MCF 10A (cell line): Measurements from ENCODE around the gene TLE5. TPM values are rescaled to one million over a fixed set of nuclear protein-coding genes. Genes with fewer than 3 reads are reported as not detected.

Experiments used
- Bru-seq: library from RNA; stranded (reverse); fragments of 400-500 nt; gene quantifications from one replicate; lab custom pipeline; 2021; lab: Mats Ljungman, UMichigan
- BruChase-seq, 2 experiments: library from RNA; stranded (reverse); fragments of 400-500 nt; gene quantifications; one replicate each; lab custom pipeline; 2021; lab: Mats Ljungman, UMichigan
- BruUV-seq: library from RNA; stranded (reverse); fragments of 400-500 nt; replicated peaks from 2 replicates; lab custom pipeline; 2021; lab: Mats Ljungman, UMichigan
- CTCF ChIA-PET: fragments of 300-600 bp; sonication (Branson Sonifier 250); formaldehyde crosslinking; extraction: SDS; loops from one replicate; lab custom pipeline; 2021; ENCODE audit warnings: antibody characterized with exemption, inconsistent platforms; lab: Yijun Ruan, JAX
- POLR2A ChIA-PET: fragments of 300-600, 350-650 bp; sonication (Branson Sonifier 250); formaldehyde crosslinking; extraction: SDS; loops from one replicate; lab custom pipeline; 2020; ENCODE audit warnings: antibody characterized with exemption, inconsistent platforms; lab: Yijun Ruan, JAX
- DNase-seq: peaks from one replicate; pipeline ENCODE4 v3.0.0-alpha.2; 2018; ENCODE audit not compliant: unreplicated experiment
- H3K27ac Mint-ChIP-seq: one replicate; pipeline ENCODE4 v1.8.0; 2022; ENCODE audit warnings: mild to moderate bottlenecking, low read depth, mixed read lengths; ENCODE audit not compliant: unreplicated experiment
- H3K27me3 Mint-ChIP-seq: one replicate; pipeline ENCODE4 v1.8.0; 2022; ENCODE audit warnings: mixed read lengths; ENCODE audit not compliant: insufficient read depth, unreplicated experiment
- H3K36me3 Mint-ChIP-seq: one replicate; pipeline ENCODE4 v1.8.0; 2022; ENCODE audit warnings: mild to moderate bottlenecking, moderate library complexity, mixed read lengths; ENCODE audit not compliant: insufficient read depth, unreplicated experiment
- H3K4me1 Mint-ChIP-seq: one replicate; pipeline ENCODE4 v1.8.0; 2022; ENCODE audit warnings: mixed read lengths; ENCODE audit not compliant: insufficient read depth, unreplicated experiment
- H3K4me3 Mint-ChIP-seq: one replicate; pipeline ENCODE4 v1.8.0; 2022; ENCODE audit warnings: mild to moderate bottlenecking, moderate library complexity, mixed read lengths; ENCODE audit not compliant: unreplicated experiment
- H3K9me3 Mint-ChIP-seq: one replicate; pipeline ENCODE4 v1.8.0; 2022; ENCODE audit warnings: mixed read lengths; ENCODE audit not compliant: unreplicated experiment
- CTCF ChIP-seq: fragments of 200-600 bp; IDR thresholded peaks from one replicate; pipeline ENCODE4 v1.8.0; 2022; ENCODE audit warnings: antibody characterized with exemption, mild to moderate bottlenecking; ENCODE audit not compliant: unreplicated experiment
- intact Hi-C: fragments of 100-400 bp; cut with micrococcal nuclease; formaldehyde crosslinking; loops from 2 replicates; pipeline ENCODE4 v1.14.1; 2022
- long read RNA-seq: library from polyadenylated mRNA; stranded (forward); transcript quantifications from one replicate; pipeline ENCODE4 v2.0.0, GENCODE V29; 2022
- total RNA-seq: library from RNA; stranded (reverse); gene quantifications from 2 replicates; pipeline ENCODE4 v1.2.3, GENCODE V29; 2022

The TLE5 gene
- total RNA-seq (266 and 273 TPM in 2 replicates), Bru-seq, nascent RNA (percentile 70 among the genes with signal in this experiment), BruChase-seq, experiment 1, labeled RNA remaining after a 6-hour chase (percentile 79 among the genes with signal in this experiment), BruChase-seq, experiment 2, labeled RNA remaining after a 2-hour chase (percentile 69 among the genes with signal in this experiment)
- long read RNA-seq, transcript AES-201 (7 exons, 1,884 nt): minor isoform, 18 of 232 reads
- long read RNA-seq, transcript AES-207 (6 exons, 942 nt): minor isoform, 8 of 232 reads
- long read RNA-seq, transcript AES-202 (7 exons, 1,608 nt): major isoform, 169 of 232 reads
- long read RNA-seq, partial matches to known transcripts: 4 of 232 reads
- long read RNA-seq, other reads (novel, unspliced or antisense): 30 of 232 reads

GRCh38 chr19:3062165-3063105, at the start of gene TLE5:
Gene TLE5 (minus strand): TSS chr19:3062495. CDS start chr19:3062200, 295 bp downstream.
- Mint-ChIP-seq H3K36me3 (peaks cover 36% of the 10 kb centered on the region), H3K4me3 (peak within 1 kb of the TSS; percentile 71), H3K9me3 (no peaks in the 10 kb centered on the region), H3K27ac (peak within 1 kb of the TSS; percentile 78), H3K27me3 (no peaks in the 10 kb centered on the region), H3K4me1 (peaks cover 9% of the 10 kb centered on the region)
- intact Hi-C loops: no loop called here
- BruUV-seq: no TSS peak
- TF ChIP-seq CTCF: no peak
- peak; percentile 55 for DNase-seq
- POLR2A ChIA-PET: interaction anchor here (0.6 to 1.3 kb wide), 7 partner anchors 8 to 112 kb away, joined by 3 to 6 read pairs (median 4); no protein-coding TSS in a partner anchor
- CTCF ChIA-PET: interaction anchor here (3.2 kb wide), 1 partner anchor 14 kb away, joined by 16 read pairs; no protein-coding TSS in a partner anchor

- no TSS peak for BruUV-seq
- DNase-seq: no peak
- H3K27me3 Mint-ChIP-seq: no peaks in the 10 kb centered on the region
- TF ChIP-seq CTCF: no peak
- no peak overlapping the region for H3K4me3 Mint-ChIP-seq
- ChIA-PET CTCF (interaction anchor here (0.8 to 6.6 kb wide), 4 partner anchors 15 to 160 kb away, joined by 4 to 42 read pairs (median 8); no protein-coding TSS in a partner anchor), POLR2A (no interaction called here)
- H3K9me3 Mint-ChIP-seq: no peaks in the 10 kb centered on the region
- H3K27ac Mint-ChIP-seq: no peak overlapping the region
- H3K36me3 Mint-ChIP-seq: peaks cover 18% of the 10 kb centered on the region
- H3K4me1 Mint-ChIP-seq: peaks cover 6% of the 10 kb centered on the region
- intact Hi-C loops: no loop called here
Observed at GRCh38 chr19:3111586-3112247, 49.4 kb upstream of the TLE5 start.

DNA sequence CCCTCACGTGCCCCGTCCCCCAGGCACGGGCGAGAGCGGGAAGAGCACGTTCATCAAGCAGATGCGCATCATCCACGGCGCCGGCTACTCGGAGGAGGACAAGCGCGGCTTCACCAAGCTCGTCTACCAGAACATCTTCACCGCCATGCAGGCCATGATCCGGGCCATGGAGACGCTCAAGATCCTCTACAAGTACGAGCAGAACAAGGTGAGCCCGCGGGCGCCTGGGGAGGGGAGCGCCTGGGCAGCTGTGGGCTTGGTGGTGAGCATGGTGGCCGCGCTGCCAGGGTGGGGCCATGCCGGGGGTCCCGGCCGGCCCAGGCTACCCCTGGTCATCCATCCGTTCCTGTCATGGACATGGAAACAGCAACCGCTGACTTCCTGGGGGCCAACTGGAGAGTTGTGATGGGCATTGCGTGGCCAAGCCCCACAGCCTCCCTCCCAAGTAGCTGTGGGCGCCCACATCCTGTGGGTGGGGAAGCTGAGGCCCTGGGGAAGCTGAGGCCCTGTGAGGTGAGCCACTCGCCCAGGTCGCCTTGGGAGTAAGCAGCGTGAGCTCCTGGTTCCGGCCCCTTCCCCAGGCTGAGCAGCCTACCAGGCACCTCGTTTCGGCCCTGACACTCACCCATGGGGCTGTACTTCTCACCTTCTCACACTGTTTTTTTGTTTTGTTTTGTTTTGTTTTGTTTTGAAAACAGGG, 48.0 kb upstream of the TLE5 start:
- DNase-seq: no peak
- TF ChIP-seq CTCF: no peak
- intact Hi-C loops: no loop called here
- H3K9me3 Mint-ChIP-seq: no peaks in the 10 kb centered on the region
- H3K27ac Mint-ChIP-seq: no peak overlapping the region
- ChIA-PET CTCF (interaction anchor here (0.5 to 6.6 kb wide), 8 partner anchors 17 to 388 kb away, joined by 4 to 42 read pairs (median 5); no protein-coding TSS in a partner anchor), POLR2A (no interaction called here)
- peaks cover 12% of the 10 kb centered on the region for H3K36me3 Mint-ChIP-seq
- H3K4me3 Mint-ChIP-seq: no peak overlapping the region
- BruUV-seq: no TSS peak
- no peaks in the 10 kb centered on the region for H3K27me3 Mint-ChIP-seq
- peaks cover 6% of the 10 kb centered on the region for H3K4me1 Mint-ChIP-seq
